GM12801 (cell line): ENCODE data around the gene MIEN1.

ENCODE experiments used
- CTCF ChIP-seq: IDR thresholded peaks from one replicate; pipeline ENCODE4 v1.5.1; 2011; ENCODE audit warnings: control low read depth; ENCODE audit not compliant: insufficient read length; ENCODE audit errors: extremely low read depth

The MIEN1 gene

GRCh38 chr17:39739885-39740356 is 9.6 kb upstream of the MIEN1 start:
- no peak for TF ChIP-seq CTCF

GRCh38 chr17:39738983-39739884 is 8.9 kb upstream of the MIEN1 start:
- TF ChIP-seq CTCF: no peak

DNA sequence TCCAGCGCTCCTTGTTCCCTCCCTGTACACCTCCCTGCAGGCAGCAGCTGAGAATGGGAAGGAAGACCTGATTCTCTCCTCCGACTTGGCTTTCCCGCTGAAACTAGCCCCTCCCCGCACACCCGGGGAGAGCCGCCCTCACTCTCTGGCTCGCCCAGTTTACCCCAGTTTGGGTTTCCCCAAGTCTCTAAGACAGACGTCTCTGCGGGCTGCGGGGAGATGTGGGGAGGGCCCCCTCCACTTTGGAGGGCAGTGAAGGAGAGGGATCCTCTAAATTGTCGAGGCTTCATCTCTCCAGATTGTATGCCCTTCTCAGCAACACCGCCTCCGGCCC is 8.2 kb upstream of the MIEN1 start:
- TF ChIP-seq CTCF: no peak

DNA sequence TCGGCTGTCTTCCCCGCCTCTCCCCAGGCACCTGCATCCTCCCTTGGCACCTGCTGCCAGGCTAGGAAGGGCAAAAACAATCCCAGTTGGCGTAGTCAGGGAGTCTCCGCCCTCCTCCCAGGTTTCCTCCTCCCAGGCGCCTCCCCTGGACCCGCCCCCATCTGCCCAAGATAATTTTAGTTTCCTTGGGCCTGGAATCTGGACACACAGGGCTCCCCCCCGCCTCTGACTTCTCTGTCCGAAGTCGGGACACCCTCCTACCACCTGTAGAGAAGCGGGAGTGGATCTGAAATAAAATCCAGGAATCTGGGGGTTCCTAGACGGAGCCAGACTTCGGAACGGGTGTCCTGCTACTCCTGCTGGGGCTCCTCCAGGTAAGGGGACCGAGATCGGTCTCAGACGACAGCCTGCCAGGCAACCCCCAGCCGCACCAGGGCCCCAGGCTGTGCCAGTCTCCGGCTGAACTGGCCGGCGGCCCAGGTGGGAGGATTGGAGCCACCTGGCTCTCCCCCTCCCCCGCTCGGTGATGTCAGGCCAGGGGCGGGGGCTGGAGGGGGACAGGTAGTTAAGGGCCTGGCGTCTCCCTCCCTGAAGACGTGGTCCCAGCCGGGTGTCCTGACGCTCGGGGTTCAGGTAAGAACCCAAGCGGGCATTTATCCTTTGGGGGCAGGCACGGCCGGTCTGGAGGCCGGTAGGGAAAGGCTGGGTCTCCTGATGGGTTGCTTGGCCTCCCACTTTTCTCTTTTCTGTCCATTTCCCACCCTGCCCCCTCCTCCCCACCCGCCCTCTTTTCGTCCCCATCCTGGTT is 7.6 kb upstream of the MIEN1 start, which contains the start of gene GRB7:
Gene GRB7 (plus strand): TSS at position 179 of the 808 bp plus-strand sequence. CDS start 4,364 bp downstream, outside the sequence.
- no peak for TF ChIP-seq CTCF

GRCh38 chr17:39737206-39737759 is 7.0 kb upstream of the MIEN1 start:
- no peak for TF ChIP-seq CTCF

- TF ChIP-seq CTCF: no peak
Observed at GRCh38 chr17:39736319-39737165, 6.2 kb upstream of the MIEN1 start.
